OCI-LY7 (cell line): ENCODE measurements around the gene AP3M1. TPM values are rescaled to one million over a fixed set of nuclear protein-coding genes. Genes with fewer than 3 reads are reported as not detected.

Source experiments
- BruUV-seq: library from RNA; stranded (reverse); fragments of 400-500 nt; replicated peaks from 2 replicates; lab custom pipeline; 2021; lab: Mats Ljungman, UMichigan
- CTCF ChIA-PET: fragments of 300-600 bp; sonication (Branson Sonifier 250); formaldehyde crosslinking; loops from one replicate; lab custom pipeline; 2022; ENCODE audit warnings: antibody characterized with exemption; ENCODE audit not compliant: unreplicated experiment; lab: Charles Lee
- POLR2A ChIA-PET: fragments of 300-600 bp; sonication (Branson Sonifier 250); formaldehyde crosslinking; loops from one replicate; lab custom pipeline; 2022; ENCODE audit warnings: antibody characterized with exemption; lab: Charles Lee
- DNase-seq: peaks from one replicate; pipeline ENCODE4 v3.0.0-alpha.2; 2015; ENCODE audit warnings: low spot score
- H2AFZ ChIP-seq: fragments of 200-600 bp; sonication (generic), shearing (Covaris generic); 2 replicates; pipeline ENCODE4 v1.6.1; 2014; ENCODE audit warnings: mild to moderate bottlenecking, antibody characterized with exemption, low read length, moderate library complexity
- H3K27ac ChIP-seq: fragments of 200-600 bp; sonication (generic); 2 replicates; pipeline ENCODE4 v1.5.1; 2014; ENCODE audit warnings: mixed run types, low read depth, mild to moderate bottlenecking, moderate library complexity, low read length, inconsistent platforms; ENCODE audit not compliant: poor library complexity, severe bottlenecking
- H3K36me3 ChIP-seq: fragments of 200-600 bp; sonication (generic); 2 replicates; pipeline ENCODE4 v1.6.1; 2014; ENCODE audit warnings: mild to moderate bottlenecking, antibody characterized with exemption, low read length, moderate library complexity, mixed read lengths; ENCODE audit not compliant: insufficient read depth
- H3K4me1 ChIP-seq: fragments of 200-600 bp; sonication (generic); 2 replicates; pipeline ENCODE4 v1.5.1; 2014; ENCODE audit warnings: mild to moderate bottlenecking, low read length; ENCODE audit not compliant: insufficient read depth, poor library complexity, severe bottlenecking
- H3K4me2 ChIP-seq: fragments of 200-600 bp; sonication (generic); 2 replicates; pipeline ENCODE4 v1.6.1; 2014; ENCODE audit warnings: mild to moderate bottlenecking, low read length
- H3K4me3 ChIP-seq: fragments of 200-600 bp; sonication (generic); 2 replicates; pipeline ENCODE4 v1.5.1; 2014; ENCODE audit warnings: mild to moderate bottlenecking, low read depth, low read length; ENCODE audit not compliant: poor library complexity, severe bottlenecking
- H3K79me2 ChIP-seq: fragments of 200-600 bp; sonication (generic); 2 replicates; pipeline ENCODE4 v1.6.1; 2016; ENCODE audit warnings: low read depth, mild to moderate bottlenecking, low read length, moderate library complexity, mixed read lengths; ENCODE audit not compliant: insufficient read depth
- H3K9me2 ChIP-seq: fragments of 200-600 bp; sonication (generic); 2 replicates; pipeline ENCODE4 v1.6.1; 2016; ENCODE audit warnings: mild to moderate bottlenecking, low read length, mixed read lengths; ENCODE audit not compliant: insufficient read depth
- H3K9me3 ChIP-seq: fragments of 200-600 bp; sonication (generic); 2 replicates; pipeline ENCODE4 v1.6.1; 2014; ENCODE audit warnings: mild to moderate bottlenecking, mixed run types, low read length, mixed read lengths
- H4K20me1 ChIP-seq: fragments of 200-600 bp; sonication (generic); 2 replicates; pipeline ENCODE4 v1.6.1; 2014; ENCODE audit warnings: mild to moderate bottlenecking, antibody characterized with exemption, low read length, moderate library complexity, mixed read lengths; ENCODE audit not compliant: insufficient read depth
- CTCF ChIP-seq: fragments of 200-600 bp; sonication (generic); conservative IDR thresholded peaks from 2 replicates; pipeline ENCODE4 v1.5.1; 2014; ENCODE audit warnings: mild to moderate bottlenecking, antibody characterized with exemption, low read length, moderate library complexity, mixed read lengths
- EZH2phosphoT487 ChIP-seq: fragments of 200-600 bp; sonication (generic); IDR thresholded peaks from 2 replicates; pipeline ENCODE4 v1.6.1; 2018; ENCODE audit warnings: low read depth, borderline replicate concordance, mild to moderate bottlenecking, mixed run types, antibody characterized with exemption, low read length, moderate library complexity, mixed read lengths
- intact Hi-C: fragments of 100-400 bp; cut with micrococcal nuclease; formaldehyde crosslinking; loops from one replicate; pipeline ENCODE4 v1.10.0; 2022; ENCODE audit not compliant: unreplicated experiment
- total RNA-seq, 2 experiments: library from RNA; depleted of rRNA in 1 of 2; stranded (reverse); fragments of >200 nt in 1 of 2; shearing (Covaris generic) in 1 of 2; gene quantifications; 2 replicates each; pipeline ENCODE4 v1.2.3, GENCODE V29; 2014 to 2022

The AP3M1 gene
- total RNA-seq, 2 experiments from 2014 or later: 35.5 to 54.2 TPM

- H3K4me2 ChIP-seq: no peak overlapping the region
- H3K4me1 ChIP-seq: peaks cover 5% of the 10 kb centered on the region
- H3K79me2 ChIP-seq: no peaks in the 10 kb centered on the region
- no TSS peak for BruUV-seq
- H2AFZ ChIP-seq: no peak overlapping the region
- CTCF ChIA-PET: no interaction called here
- no peaks in the 10 kb centered on the region for H4K20me1 ChIP-seq
- intact Hi-C loops: no loop called here
- DNase-seq: no peak
- peaks cover 45% of the 10 kb centered on the region for H3K36me3 ChIP-seq
- POLR2A ChIA-PET: interaction anchor here (0.6 kb wide), 1 partner anchor 9 kb away, joined by 3 read pairs; no protein-coding TSS in a partner anchor
- H3K27ac ChIP-seq: no peak overlapping the region
- H3K4me3 ChIP-seq: no peak overlapping the region
- no peaks in the 10 kb centered on the region for H3K9me3 ChIP-seq
- no peaks in the 10 kb centered on the region for H3K9me2 ChIP-seq
- TF ChIP-seq CTCF (no peak), EZH2phosphoT487 (no peak)
Observed at GRCh38 chr10:74092372-74092771, 58.3 kb downstream of the AP3M1 start.

GRCh38 chr10:74088722-74089121, 61.9 kb downstream of the AP3M1 start:
- no peak overlapping the region for H3K27ac ChIP-seq
- no peak for DNase-seq
- intact Hi-C loops: no loop called here
- H3K4me1 ChIP-seq: no peaks in the 10 kb centered on the region
- POLR2A ChIA-PET: no interaction called here
- H3K79me2 ChIP-seq: no peaks in the 10 kb centered on the region
- CTCF ChIA-PET: no interaction called here
- BruUV-seq: no TSS peak
- no peak overlapping the region for H3K4me2 ChIP-seq
- no peaks in the 10 kb centered on the region for H4K20me1 ChIP-seq
- no peaks in the 10 kb centered on the region for H3K9me3 ChIP-seq
- H3K9me2 ChIP-seq: no peaks in the 10 kb centered on the region
- H3K4me3 ChIP-seq: no peak overlapping the region
- H3K36me3 ChIP-seq: peaks cover 26% of the 10 kb centered on the region
- TF ChIP-seq EZH2phosphoT487: no peak
- no peak for TF ChIP-seq CTCF
- H2AFZ ChIP-seq: no peak overlapping the region

- Histone ChIP-seq H3K27ac (no peak overlapping the region), H3K4me3 (no peak overlapping the region), H3K36me3 (peaks cover 11% of the 10 kb centered on the region; the same call in 1 of the 2 replicates), H3K4me1 (no peaks in the 10 kb centered on the region), H3K9me2 (no peaks in the 10 kb centered on the region), H3K79me2 (no peaks in the 10 kb centered on the region), H2AFZ (no peak overlapping the region), H4K20me1 (no peaks in the 10 kb centered on the region), H3K9me3 (no peaks in the 10 kb centered on the region), H3K4me2 (no peak overlapping the region)
- TF ChIP-seq EZH2phosphoT487 (no peak), CTCF (no peak)
- intact Hi-C loops: no loop called here
- no peak for DNase-seq
- POLR2A ChIA-PET: interaction anchor here (0.7 kb wide), 1 partner anchor 25 kb away, joined by 3 read pairs; no protein-coding TSS in a partner anchor
- no TSS peak for BruUV-seq
- CTCF ChIA-PET: no interaction called here
Observed at GRCh38 chr10:74086317-74086716, 64.3 kb downstream of the AP3M1 start.
